Measurements from ENCODE around the gene TNRC6C. TPM values are rescaled to one million over a fixed set of nuclear protein-coding genes. Genes with fewer than 3 reads are reported as not detected.

The TNRC6C gene
- polyA plus RNA-seq, 1 donor (not counting 4 experiments of a cell fraction or from before 2014, with no cell fraction given), result 0.34 TPM

- Histone ChIP-seq H3K79me2 (ENCODE audit: control insufficient read depth, insufficient read depth, low read length) (no peaks in the 10 kb centered on the region), H3K4me3 (ENCODE audit: control insufficient read depth in 2 of 3, extremely low read depth in 1 of 3, insufficient read depth in 2 of 3, low read depth in 1 of 3, low read length in 3 of 3) (no peak overlapping the region), H3K27me3 (ENCODE audit: control insufficient read depth, extremely low read depth, insufficient read depth, low read length) (no peaks in the 10 kb centered on the region), H4K20me1 (ENCODE audit: control insufficient read depth, extremely low read depth, insufficient read depth, low read length) (no peaks in the 10 kb centered on the region), H3K27ac (ENCODE audit: control insufficient read depth, insufficient read depth, low read length) (no peak overlapping the region), H3K9me3 (ENCODE audit: control insufficient read depth, low read depth, low read length) (no peaks in the 10 kb centered on the region), H3K9me1 (ENCODE audit: control insufficient read depth, extremely low read depth, insufficient read depth, low read length) (no peaks in the 10 kb centered on the region), H3K4me1 (ENCODE audit: control insufficient read depth, extremely low read depth, insufficient read depth, low read length) (no peaks in the 10 kb centered on the region), H3K4me2 (ENCODE audit: control insufficient read depth, extremely low read depth, insufficient read depth, low read depth, low read length) (no peak overlapping the region), H3K36me3 (ENCODE audit: control insufficient read depth in 2 of 2, extremely low read depth in 1 of 2, insufficient read depth in 2 of 2, low read length in 2 of 2) (no peaks in the 10 kb centered on the region), H2AFZ (ENCODE audit: control insufficient read depth, low read length) (no peak overlapping the region), H3K9ac (ENCODE audit: control insufficient read depth, extremely low read depth, insufficient read depth, low read length) (no peak overlapping the region)
- DNase-seq (ENCODE audit: low read depth, low spot score) (no peak), FAIRE-seq (no peak)
- no peak for TF ChIP-seq CTCF (optimal IDR thresholded peaks at IDR 0.05 in 1 of 3, IDR thresholded peaks at IDR 0.05 in 1 of 3, conservative IDR thresholded peaks at IDR 0.05 in 1 of 3; ENCODE audit: extremely low read depth in 1 of 3, insufficient read depth in 2 of 3, low read length in 3 of 3)
- TF ChIP-seq EZH2 (IDR thresholded peaks at IDR 0.05; ENCODE audit: low read length), result no peak
- dilution Hi-C loops (cut with MboI; ENCODE audit: extremely low pct_ligation_motif_present, low sequenced_read_pairs), result no loop called here
Measured at GRCh38 chr17:78082988-78083387, 124.5 kb downstream of the TNRC6C start.

GRCh38 chr17:78086740-78087139 is 128.2 kb downstream of the TNRC6C start:
- Histone ChIP-seq H3K36me3 (ENCODE audit: control insufficient read depth in 2 of 2, extremely low read depth in 1 of 2, insufficient read depth in 2 of 2, low read length in 2 of 2) (no peaks in the 10 kb centered on the region), H2AFZ (ENCODE audit: control insufficient read depth, low read length) (no peak overlapping the region), H3K9ac (ENCODE audit: control insufficient read depth, extremely low read depth, insufficient read depth, low read length) (no peak overlapping the region), H3K4me2 (ENCODE audit: control insufficient read depth, extremely low read depth, insufficient read depth, low read depth, low read length) (no peak overlapping the region), H3K9me1 (ENCODE audit: control insufficient read depth, extremely low read depth, insufficient read depth, low read length) (no peaks in the 10 kb centered on the region), H3K4me3 (ENCODE audit: control insufficient read depth in 2 of 3, extremely low read depth in 1 of 3, insufficient read depth in 2 of 3, low read depth in 1 of 3, low read length in 3 of 3) (no peak overlapping the region), H3K79me2 (ENCODE audit: control insufficient read depth, insufficient read depth, low read length) (no peaks in the 10 kb centered on the region), H3K9me3 (ENCODE audit: control insufficient read depth, low read depth, low read length) (no peaks in the 10 kb centered on the region), H3K27me3 (ENCODE audit: control insufficient read depth, extremely low read depth, insufficient read depth, low read length) (no peaks in the 10 kb centered on the region), H4K20me1 (ENCODE audit: control insufficient read depth, extremely low read depth, insufficient read depth, low read length) (no peaks in the 10 kb centered on the region), H3K27ac (ENCODE audit: control insufficient read depth, insufficient read depth, low read length) (no peak overlapping the region), H3K4me1 (ENCODE audit: control insufficient read depth, extremely low read depth, insufficient read depth, low read length) (no peaks in the 10 kb centered on the region)
- DNase-seq (ENCODE audit: low read depth, low spot score) (no peak), FAIRE-seq (no peak)
- TF ChIP-seq EZH2 (IDR thresholded peaks at IDR 0.05; ENCODE audit: low read length) (no peak), CTCF (optimal IDR thresholded peaks at IDR 0.05 in 1 of 3, IDR thresholded peaks at IDR 0.05 in 1 of 3, conservative IDR thresholded peaks at IDR 0.05 in 1 of 3; ENCODE audit: extremely low read depth in 1 of 3, insufficient read depth in 2 of 3, low read length in 3 of 3) (no peak)
- dilution Hi-C loops (cut with MboI; ENCODE audit: extremely low pct_ligation_motif_present, low sequenced_read_pairs), result no loop called here

All from keratinocyte (primary cell).